Sigmoid colon (tissue), 4 donors: ENCODE data around the gene PDZD4.

Experiments used
- CTCF ChIP-seq, 4 experiments: fragments of 450-650 bp in 3 of 4; fragments of 200-600 bp in 1 of 4; IDR thresholded peaks; one replicate each; pipeline ENCODE4 v1.5.1; 2016 to 2019; ENCODE audit warnings: antibody characterized with exemption in 4 of 4, mild to moderate bottlenecking in 3 of 4, moderate library complexity in 2 of 4
- EP300 ChIP-seq, 4 donors: sonication (generic); formaldehyde crosslinking; IDR thresholded peaks; one replicate each; pipeline ENCODE4 v1.6.1; 2017; ENCODE audit warnings: antibody characterized with exemption in 4 of 4
- POLR2A ChIP-seq, 2 donors: fragments of 450-650 bp; IDR thresholded peaks; one replicate each; pipeline ENCODE4 v1.6.1; 2016; ENCODE audit warnings: antibody characterized with exemption in 2 of 2, mild to moderate bottlenecking in 2 of 2, moderate library complexity in 2 of 2
- POLR2AphosphoS5 ChIP-seq, 4 donors: sonication (generic); formaldehyde crosslinking; IDR thresholded peaks; one replicate each; pipeline ENCODE4 v1.6.1; 2017; ENCODE audit warnings: antibody characterized with exemption in 4 of 4

- TF ChIP-seq CTCF (IDR thresholded peaks at IDR 0.05) (no peak), POLR2A (IDR thresholded peaks at IDR 0.05) (no peak), POLR2AphosphoS5 (IDR thresholded peaks at IDR 0.05) (no peak), EP300 (IDR thresholded peaks at IDR 0.05) (no peak)
Measured at GRCh38 chrX:153827016-153827415, 3.3 kb downstream of the PDZD4 start.
